Measurements from ENCODE around the gene CHURC1.

CHURC1 gene

DNA sequence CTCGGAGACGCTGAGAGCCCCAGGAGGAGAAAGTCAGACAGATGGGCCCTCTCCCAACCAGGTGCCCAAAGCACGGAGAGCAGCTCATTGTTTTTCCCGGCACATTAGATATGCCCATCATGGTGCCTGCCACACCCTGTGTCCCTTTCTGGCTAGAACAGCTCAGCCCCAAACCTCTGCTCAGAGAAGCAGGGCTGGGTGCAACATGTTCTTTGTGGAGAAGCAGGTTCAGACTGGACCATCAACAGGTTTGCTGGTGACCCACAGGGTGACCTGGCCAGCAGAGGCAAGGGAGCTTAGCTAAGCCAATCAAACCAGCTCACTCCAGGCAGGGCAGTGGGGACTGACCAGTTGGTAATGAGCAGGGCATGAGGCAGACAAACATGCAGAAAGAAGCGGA, 44.5 kb downstream of the CHURC1 start:
- DNase-seq = no peak

DNA sequence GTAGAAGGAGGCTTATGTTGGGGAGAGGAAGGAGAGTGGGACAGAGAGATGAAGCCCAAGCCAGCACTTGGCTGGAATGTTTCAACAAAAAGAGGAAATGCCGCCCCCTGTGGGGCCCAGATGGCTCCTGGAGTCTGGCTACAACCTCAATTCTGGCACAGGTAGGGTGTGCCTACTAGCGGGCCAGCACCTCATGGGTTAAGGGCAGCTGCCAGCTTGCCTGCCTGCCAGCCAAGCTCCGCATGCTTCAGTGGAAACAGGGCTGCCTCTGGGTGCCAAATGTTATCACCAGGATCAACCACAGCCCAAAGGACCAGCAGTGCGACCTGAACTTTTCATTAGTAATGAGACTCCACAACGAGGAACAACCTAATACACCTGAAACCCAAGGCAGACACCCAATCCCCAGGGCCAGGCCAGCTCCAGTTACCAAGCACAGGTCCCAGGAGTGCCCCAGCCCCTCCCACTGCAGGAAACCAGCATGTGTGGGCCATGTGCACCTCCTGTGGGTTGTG, 46.6 kb downstream of the CHURC1 start:
- no peak for DNase-seq

DNA sequence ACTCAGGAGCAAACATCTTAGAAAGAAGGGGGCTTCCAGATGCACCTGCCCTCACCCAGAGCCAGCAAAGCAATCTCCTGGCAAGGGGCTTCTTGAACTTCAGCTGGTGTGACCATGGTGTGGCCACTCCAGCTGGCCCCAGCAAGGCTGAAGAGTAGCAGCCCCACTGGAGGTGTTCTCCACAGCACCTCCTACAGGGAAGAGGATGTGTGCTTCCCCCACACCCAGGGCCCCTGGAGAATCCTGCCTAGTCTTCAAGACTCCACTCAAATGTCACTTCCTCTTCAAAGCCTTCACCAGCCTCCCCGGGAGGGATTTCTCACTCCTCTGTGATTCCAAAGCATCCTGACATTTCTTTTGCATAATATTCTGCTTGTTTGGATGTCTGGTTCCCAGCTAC, 49.4 kb downstream of the CHURC1 start:
- no peak for DNase-seq

DNA sequence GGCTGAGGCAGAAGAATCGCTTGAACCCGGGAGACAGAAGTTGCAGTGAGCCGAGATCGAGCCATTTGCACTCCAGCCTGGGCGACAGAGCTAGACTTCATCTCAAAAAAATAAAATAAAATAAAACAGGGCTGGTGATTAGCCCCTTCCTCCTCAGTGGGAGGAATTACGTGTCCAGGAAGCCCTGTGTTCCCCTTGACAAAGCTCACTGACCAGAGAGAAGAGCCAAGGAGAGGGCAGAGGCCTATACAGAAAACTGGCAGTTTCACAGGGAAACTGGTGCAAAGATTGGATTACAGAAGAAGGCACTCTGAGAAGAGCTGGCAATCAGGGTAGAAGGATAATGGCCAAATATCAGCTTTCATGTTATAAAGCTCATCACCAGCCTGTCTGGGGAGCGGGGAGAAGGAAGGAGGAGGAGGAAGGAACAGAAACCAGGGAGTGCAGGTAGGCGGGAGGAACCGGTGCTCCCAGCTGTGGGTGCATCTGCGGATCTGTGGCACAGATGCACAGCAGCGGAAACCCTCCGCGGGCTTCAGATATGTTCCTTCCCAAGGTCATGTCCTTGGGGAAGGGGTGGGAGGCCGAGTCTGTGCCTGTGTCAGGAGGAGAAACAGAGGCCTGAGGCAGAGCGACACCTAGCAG, 51.2 kb downstream of the CHURC1 start:
- no peak for DNase-seq

DNA sequence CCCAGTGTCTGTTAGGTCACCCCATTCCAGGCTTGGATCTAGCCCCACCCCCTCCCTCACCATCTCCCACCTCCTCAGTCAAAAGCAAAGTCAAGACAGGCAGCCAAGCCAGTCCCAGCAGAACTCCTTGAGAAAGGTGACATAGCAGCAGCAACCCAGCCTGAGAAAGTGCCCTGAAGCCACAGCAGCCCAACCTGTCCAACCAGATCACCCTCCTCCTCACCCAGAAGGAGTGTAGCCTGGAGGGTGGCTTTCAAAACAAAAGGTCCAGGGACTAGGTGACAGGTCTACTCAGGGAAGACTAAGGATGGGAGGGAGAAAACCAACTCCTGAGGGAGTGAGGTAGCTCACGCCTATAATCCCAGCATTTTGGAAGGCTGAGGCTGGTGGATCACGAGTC, 52.7 kb downstream of the CHURC1 start:
- DNase-seq = no peak

DNA sequence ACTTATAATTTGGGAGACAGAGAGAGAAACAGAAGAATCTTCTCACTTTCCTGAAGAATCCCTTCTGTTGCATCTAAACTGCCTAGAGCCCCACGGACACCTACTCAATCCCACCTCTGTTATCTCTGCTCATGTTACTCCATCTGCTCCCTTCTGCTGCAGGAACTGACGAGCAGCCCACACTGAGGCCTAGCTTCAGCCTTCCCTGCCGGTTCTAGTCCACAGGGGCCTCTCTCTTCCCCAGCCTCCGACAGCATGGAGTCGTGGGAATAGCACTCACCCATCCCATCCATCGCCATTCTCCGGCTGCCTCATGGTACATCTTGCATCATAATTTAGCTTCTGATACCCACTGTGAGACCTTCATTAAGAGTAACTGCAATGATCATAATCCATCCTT, 53.9 kb downstream of the CHURC1 start:
- no peak for DNase-seq

DNA sequence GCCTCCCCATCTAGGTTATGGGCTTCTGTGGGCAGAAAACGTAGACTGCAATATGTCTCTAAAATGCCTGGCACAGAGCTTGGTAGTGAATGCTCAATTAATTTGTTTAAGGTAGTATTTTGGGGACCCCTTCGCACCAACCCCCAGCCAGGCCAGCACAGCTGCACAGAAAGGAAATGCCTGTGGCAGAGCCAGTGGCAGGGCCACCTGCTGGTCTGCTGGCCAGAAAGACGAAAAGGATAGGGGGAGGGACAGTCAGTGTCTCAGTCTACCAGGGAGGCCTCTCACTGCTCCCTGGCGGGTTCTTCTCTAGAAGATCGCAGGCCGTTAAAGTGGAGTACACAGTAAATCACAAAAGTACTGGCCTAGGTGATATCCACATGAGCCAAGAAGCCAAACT, 54.4 kb downstream of the CHURC1 start:
- DNase-seq = no peak

DNA sequence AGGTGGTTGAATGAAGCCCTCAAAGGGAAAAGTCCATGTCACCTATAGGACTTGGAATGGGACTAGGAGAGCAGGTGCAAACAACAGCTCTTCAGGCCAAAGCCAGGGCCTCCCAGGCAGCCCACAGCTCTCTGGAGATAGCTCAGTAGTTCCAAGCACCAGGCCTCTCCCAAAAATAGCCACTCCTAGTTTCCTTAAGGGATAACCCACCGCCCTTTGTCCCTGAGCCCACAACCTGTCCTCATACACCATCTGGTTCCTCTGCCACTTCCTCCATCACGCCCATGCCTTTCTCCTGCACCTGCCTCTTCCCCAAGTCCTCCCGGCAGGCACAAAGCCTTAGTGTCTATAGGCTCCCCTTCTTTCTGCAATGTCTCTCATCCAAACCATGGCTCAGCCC, 55.8 kb downstream of the CHURC1 start:
- no peak for DNase-seq

DNA sequence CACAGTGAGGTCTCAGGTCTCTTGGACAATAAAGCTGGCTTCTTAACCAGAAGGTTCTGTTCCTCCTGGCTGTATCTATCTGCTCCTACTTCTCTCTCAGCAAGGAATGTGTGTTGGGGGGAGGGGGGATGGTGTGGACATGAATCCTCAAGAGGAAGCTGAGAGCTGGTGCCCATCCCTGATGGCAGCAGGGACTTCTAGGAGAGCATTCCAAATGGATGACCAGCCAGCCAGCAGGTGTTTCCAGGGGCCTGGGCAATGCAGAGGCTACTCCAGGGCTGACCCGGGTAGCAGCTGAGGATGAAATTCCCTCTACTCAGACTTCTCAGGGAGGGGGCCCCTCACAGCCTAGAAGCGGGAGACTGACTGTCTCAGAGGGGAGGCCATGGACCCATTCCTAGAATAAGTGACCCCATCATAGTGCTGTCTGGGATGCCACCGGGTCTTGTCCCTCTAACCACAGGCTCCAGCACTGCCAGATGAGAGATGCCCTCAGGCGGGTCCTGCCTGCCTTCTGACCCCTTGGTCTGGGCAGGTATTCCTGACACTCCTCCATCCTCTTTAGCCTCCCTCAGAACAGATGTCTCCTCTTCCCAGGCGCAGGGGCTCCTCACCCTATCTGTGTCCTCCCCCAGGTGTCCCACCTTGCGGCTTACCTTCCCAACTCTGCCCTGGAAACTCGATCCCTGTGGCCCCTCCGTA, 56.7 kb downstream of the CHURC1 start:
- no peak for DNase-seq

DNA sequence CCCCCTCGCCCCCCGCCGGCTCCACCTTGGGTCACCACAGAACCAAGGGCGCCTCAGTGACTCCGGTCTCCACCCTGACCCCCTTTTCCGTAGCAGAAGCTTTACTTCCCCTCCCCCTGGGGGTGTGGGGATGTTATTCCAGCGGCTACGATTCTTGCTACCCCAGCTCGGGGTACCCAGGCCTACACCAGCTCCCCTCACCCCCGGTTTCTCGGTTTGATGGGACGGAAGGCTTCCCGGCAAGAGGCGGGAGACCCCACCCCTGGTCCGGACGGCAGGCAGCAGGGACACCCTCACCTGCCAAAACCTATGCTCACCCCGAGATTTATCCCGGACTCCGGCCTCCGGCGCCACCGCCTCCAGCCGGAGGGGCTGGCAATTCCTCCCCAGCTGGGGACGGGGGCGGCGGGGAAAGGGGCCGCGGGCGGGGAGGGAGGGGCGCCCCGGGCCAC, 57.3 kb downstream of the CHURC1 start:
- DNase-seq = no peak

DNA sequence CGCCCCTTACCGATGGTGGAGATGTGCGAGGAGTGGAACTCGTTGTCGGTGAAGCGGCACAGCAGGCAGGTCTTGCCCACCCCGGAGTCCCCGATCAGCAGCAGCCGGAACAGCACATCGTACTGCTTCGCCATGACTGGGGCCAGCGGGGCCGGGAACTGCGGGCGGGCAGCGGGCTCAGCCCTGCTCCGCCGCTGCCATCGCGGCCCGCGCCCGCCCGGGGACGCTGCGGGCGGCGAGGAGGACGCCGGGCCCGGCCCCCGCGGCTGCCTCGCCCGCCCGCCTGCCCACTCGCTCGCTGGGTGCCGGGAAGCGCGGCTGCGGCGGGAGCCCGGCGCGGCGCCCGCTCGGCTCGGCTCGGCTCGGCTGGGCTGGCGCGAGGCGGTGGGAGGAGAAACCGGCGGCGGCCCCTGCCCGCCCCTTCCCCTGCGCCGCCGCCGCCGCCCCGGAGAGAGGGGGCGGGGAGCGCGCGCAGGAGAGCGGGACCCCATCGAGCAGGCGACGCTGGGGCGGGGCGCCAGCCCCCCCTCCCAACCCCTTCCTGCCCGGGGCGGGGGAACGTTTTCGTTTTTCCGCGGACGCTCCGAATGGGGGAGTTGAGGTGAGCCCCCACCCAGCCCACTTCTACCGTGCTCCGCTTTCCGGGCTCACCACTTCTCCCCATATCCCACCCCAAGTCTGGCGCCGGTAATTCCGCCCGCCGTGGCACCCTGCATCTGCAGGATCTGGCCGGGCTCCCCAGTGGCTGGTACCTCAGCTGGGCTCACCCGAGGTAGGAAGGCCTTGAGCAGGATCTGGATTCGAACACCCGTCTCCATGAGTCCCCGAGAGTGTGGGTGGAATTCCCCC, 57.9 kb downstream of the CHURC1 start, which contains the start of gene RAB15:
Gene RAB15, minus strand, starts transcription at position 394 of the 849 bp plus-strand sequence. Its CDS starts 260 bp downstream, at position 134.
- DNase-seq = peak; percentile 45

DNA sequence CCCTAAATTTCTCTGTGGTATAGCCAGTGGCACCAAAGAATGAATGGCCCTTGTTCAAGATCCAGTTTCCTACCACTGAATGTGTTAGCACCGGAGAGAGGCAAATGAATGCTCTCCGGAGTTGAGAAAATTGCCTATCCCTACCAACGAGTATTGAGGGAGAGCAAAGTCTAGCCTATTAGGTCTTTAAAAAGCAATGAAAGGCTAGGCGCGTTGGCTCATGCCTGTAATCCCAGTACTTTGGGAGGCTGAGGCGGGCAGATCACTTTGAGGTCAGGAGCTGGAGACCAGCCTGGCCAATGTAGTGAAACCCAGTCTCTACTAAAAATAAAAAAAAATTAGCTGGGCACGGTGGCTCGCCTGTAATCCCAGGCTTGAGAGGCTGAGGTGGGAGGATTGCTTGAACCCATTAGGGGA, 58.8 kb downstream of the CHURC1 start:
- DNase-seq = no peak

DNA sequence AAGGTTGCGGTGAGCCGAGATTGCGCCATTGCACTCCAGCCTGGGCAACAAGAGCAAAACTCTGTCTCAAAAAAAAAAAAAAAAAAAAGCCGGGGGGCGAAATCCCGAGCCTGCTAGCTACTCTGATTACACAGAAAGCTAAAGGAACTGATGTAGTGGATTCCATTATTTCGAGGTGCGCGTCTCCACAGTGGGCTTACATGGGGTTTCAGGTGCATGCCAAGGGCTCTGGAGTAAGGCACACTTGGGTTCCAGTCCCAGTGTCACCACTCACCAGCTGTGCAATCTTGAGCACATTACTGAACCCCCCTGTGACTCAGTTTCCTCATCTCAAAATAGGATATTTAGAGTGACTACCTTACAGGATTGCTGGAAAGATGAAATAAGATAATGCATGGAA, 59.6 kb downstream of the CHURC1 start:
- DNase-seq = no peak

DNA sequence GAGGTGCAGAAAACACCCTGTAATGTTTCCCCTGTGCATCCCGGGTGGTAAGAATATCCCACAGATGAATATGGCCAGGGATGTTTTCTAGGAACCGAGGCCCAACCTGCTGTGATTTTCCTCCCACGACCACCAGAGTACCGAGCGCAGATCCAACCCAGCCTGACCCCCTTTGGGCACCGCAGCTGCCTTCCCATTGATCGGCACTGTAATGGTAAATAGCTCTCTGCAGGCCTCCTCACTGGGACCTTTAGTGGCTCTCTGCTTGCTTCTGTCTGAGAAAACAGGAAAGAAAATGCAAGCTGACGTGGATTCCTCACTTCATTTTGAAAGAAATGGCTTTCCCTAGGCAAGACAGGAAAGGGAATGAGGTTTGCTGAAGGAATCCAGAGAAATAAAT, 60.3 kb downstream of the CHURC1 start:
- DNase-seq = no peak

DNA sequence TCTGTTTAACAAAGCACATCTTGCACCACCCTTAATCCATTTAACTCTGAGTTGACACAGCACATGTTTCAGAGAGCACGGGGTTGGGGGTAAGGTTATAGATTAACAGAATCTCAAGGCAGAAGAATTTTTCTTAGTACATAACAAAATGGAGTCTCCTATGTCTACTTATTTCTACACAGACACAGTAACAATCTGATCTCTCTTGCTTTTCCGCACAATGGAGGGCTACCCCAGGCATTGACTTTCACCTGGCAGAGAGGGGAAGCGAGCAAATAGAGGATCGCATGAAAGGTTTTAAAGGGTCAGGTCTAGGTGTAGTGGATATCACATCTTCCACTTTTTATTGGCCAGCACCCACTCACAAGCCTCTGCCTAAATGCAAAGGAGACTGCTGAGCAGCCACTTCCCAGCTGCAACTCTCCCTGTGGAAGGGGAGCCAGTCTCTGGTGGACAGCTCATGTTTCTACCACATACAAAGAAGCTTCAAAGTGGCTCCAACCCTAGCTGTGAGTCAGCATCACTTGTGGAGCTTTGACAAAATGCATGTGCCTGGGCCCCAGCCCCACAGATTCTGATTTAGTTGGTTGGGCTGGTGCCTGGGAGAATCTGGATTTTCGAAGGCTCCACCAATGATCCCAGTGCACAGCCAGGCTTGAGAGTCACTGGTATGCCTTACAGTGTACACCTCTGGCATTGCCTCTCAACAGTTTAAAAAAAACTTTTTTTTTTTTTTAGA, 65.2 kb downstream of the CHURC1 start:
- no peak for DNase-seq

DNA sequence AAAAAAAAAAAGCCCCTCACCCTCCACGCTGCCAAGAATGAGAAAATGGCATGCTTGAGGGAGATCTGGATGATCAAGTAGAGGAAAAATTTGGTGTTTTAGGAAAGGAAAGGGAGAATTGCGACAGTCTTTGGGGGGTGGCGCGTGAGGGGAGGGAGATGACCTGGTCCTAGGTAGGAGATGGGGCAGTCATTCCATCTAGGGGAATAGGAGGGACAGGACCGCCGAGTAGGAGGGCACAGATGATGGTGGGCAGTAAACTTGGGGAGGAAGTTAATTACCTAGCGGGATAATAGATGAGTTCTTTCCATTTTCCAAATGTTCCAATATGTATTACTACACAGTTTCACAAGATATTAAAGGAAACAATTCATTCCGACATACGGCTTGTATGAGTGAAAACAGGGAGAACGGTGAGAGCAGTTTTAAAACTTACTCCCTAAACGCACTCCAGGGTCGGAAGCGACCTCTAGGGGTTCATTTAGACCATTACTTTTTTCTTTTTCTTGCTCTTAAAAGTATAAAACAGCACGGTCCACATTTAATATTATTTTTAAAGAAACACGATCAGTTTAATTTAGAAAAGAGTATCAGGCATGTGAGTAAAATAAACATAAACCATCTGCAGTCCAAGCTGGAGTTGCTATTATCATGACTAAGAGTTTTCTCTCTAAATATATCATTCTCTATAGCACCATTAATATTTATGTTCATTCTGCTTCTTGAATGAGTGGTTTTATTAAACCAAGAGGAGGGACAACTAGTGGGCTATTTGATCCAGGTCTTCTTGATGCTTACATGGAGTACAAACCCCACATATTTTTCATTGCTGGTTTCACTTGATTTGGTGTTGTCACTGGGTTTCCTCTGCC, 69.4 kb downstream of the CHURC1 start:
- peak; percentile 68 for DNase-seq

Data from CD4-positive, alpha-beta T cell treated with Interleukin-17A for 1 hour (primary cell).